ENCODE results near the gene IFITM2.
A peak's percentile ranks its signal among the peaks of the same experiment; 100 is the strongest.
"Not testable (repeated sequence)": the region's sequence is repeated elsewhere in the genome, so short reads cannot be mapped to it uniquely, and the experiment has no call there.

The IFITM2 gene

GRCh38 chr11:304915-305843 is 2.4 kb upstream of the IFITM2 start:
- no peaks in the 10 kb centered on the region for H3K36me3 Mint-ChIP-seq
- no peaks in the 10 kb centered on the region for H3K27me3 Mint-ChIP-seq
- DNase-seq (ENCODE audit: low spot score in 2 of 2) (no peak), ATAC-seq (ENCODE audit: low read depth) (peak; percentile 34)
- no peak overlapping the region for H3K27ac Mint-ChIP-seq
- no peak overlapping the region for H3K4me3 Mint-ChIP-seq
- H3K9me3 Mint-ChIP-seq: no peaks in the 10 kb centered on the region
- H3K4me1 Mint-ChIP-seq: peaks cover 27% of the 10 kb centered on the region

DNA sequence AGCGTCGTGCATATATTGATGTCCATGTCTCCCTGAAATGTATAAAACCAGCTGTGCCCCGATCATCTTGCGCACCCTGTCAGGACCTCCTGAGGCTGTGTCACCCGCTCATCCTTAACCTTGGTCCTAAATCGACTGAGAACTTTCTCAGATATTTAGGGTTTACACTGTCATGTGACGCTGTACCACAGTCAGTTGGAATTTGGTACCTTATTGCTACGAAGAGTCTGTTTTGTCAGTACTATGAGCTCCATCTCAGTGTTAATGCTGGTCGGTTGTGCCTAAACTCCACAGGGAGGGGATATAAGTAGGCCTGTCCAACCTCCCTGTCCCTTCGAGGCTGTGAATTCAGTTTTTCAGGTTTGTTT is 1.8 kb upstream of the IFITM2 start:
- Mint-ChIP-seq H3K9me3 (no peaks in the 10 kb centered on the region), H3K4me1 (peaks cover 24% of the 10 kb centered on the region), H3K36me3 (no peaks in the 10 kb centered on the region), H3K4me3 (no peak overlapping the region), H3K27ac (no peak overlapping the region), H3K27me3 (no peaks in the 10 kb centered on the region)
- no peak for DNase-seq (ENCODE audit: low spot score in 2 of 2)
- ATAC-seq (ENCODE audit: low read depth): no peak

- DNase-seq (ENCODE audit: low spot score in 2 of 2) (no peak), ATAC-seq (ENCODE audit: low read depth) (no peak)
- Mint-ChIP-seq H3K4me1 (peaks cover 24% of the 10 kb centered on the region), H3K4me3 (peak overlapping the region; percentile 49), H3K36me3 (no peaks in the 10 kb centered on the region), H3K27ac (no peak overlapping the region), H3K27me3 (no peaks in the 10 kb centered on the region), H3K9me3 (no peaks in the 10 kb centered on the region)
Measured at GRCh38 chr11:306645-307371, 808 bp upstream of the IFITM2 start.

DNA sequence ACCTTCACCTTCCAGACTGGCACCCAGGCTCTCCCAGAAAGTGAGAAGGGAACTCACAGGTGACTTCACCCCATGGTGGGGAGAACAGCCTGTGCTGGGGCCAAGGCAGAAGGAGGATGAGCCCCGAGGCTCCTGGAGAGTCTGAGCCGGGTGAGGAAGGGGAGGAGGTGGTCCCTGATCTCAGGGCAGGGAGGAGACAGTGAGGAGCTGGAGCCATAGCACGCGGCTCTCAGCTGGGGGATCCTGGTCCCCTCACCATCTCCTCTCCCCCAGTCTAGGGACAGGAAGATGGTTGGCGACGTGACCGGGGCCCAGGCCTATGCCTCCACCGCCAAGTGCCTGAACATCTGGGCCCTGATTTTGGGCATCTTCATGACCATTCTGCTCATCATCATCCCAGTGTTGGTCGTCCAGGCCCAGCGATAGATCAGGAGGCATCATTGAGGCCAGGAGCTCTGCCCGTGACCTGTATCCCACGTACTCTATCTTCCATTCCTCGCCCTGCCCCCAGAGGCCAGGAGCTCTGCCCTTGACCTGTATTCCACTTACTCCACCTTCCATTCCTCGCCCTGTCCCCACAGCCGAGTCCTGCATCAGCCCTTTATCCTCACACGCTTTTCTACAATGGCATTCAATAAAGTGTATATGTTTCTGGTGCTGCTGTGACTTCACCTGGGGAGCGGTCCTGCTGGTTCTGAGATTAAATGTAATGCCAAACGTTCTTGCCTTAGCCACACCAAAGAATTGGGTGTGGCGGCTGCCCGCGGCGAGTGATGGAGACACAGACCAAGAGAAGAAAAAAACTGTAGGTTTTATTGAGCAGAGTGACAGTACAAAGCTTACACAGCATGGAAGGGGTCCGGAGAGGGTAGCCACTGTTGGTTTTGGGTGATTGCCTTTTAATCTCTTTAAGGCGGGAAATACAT is 1.4 kb downstream of the IFITM2 start:
- Mint-ChIP-seq H3K27ac (peak overlapping the region; percentile 91), H3K4me3 (peak overlapping the region; percentile 93), H3K4me1 (peaks cover 24% of the 10 kb centered on the region)
- not testable (repeated sequence) for H3K9me3 Mint-ChIP-seq; DNase-seq (ENCODE audit: low spot score in 2 of 2); H3K36me3 Mint-ChIP-seq; H3K27me3 Mint-ChIP-seq
- peak; percentile 2 for ATAC-seq (ENCODE audit: low read depth)

GRCh38 chr11:309979-310572 is 2.5 kb downstream of the IFITM2 start:
- not testable (repeated sequence) for H3K9me3 Mint-ChIP-seq; H3K27me3 Mint-ChIP-seq; ATAC-seq (ENCODE audit: low read depth); H3K36me3 Mint-ChIP-seq; DNase-seq (ENCODE audit: low spot score in 2 of 2)
- H3K27ac Mint-ChIP-seq: peak overlapping the region; percentile 91
- H3K4me3 Mint-ChIP-seq: peak overlapping the region; percentile 93
- H3K4me1 Mint-ChIP-seq: peaks cover 30% of the 10 kb centered on the region

GRCh38 chr11:311013-311748 is 3.6 kb downstream of the IFITM2 start:
- H3K36me3 Mint-ChIP-seq; H3K27me3 Mint-ChIP-seq; DNase-seq (ENCODE audit: low spot score in 2 of 2); H3K27ac Mint-ChIP-seq; H3K9me3 Mint-ChIP-seq: not testable (repeated sequence)
- Mint-ChIP-seq H3K4me3 (peak overlapping the region; percentile 68), H3K4me1 (peaks cover 30% of the 10 kb centered on the region)
- peak; percentile 48 for ATAC-seq (ENCODE audit: low read depth)

DNA sequence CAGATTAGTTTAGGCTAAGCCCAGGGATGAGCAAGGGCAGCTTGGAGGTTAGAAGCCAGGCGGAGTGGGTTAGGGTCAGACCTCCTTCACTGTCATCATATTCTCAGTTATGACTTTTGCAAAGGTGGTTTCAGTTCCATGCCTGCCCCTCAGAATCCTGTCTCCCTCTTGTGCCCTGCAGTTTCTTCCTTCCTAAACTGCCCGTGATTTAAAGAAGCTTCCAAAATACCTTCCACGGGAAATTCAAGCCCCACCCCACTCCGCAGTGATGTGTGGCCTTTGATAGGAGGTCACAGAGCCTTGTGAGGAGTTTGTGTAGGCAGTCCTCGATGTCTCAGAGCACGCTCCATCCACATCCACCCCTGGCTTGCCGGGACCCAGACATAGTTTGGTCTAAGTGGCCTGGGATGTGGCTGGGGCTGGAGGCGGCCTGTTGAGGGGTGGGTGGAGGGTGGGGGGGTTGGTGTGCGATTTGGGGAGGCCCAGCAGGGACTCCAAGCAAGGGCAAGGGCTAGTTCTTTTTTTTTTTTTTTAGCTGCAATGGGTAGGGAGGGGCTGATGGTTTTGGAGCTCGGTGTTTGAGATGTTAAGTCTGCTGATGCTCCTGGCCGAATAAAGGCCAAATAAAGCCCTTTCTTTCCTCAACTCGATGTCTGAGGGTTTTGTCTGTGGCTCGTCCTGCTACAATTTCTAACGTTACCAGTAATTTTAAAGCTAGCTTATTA is 4.6 kb downstream of the IFITM2 start:
- no peaks in the 10 kb centered on the region for H3K36me3 Mint-ChIP-seq
- no peaks in the 10 kb centered on the region for H3K9me3 Mint-ChIP-seq
- ATAC-seq (ENCODE audit: low read depth): no peak
- H3K27me3 Mint-ChIP-seq: no peaks in the 10 kb centered on the region
- H3K27ac Mint-ChIP-seq: peak overlapping the region; percentile 38
- H3K4me1 Mint-ChIP-seq: peaks cover 31% of the 10 kb centered on the region
- no peak for DNase-seq (ENCODE audit: low spot score in 2 of 2)
- H3K4me3 Mint-ChIP-seq: peak overlapping the region; percentile 68

GRCh38 chr11:313304-313786 is 5.7 kb downstream of the IFITM2 start:
- no peak for DNase-seq (ENCODE audit: low spot score in 2 of 2)

GRCh38 chr11:313787-314553 is 6.4 kb downstream of the IFITM2 start, which contains the start of gene IFITM1:
Gene IFITM1, plus strand, starts transcription at chr11:314040. Its CDS starts 131 bp downstream, at chr11:314171.
- DNase-seq (ENCODE audit: low spot score in 2 of 2) (no peak), ATAC-seq (ENCODE audit: low read depth) (peak; percentile 68)
- H3K4me3 Mint-ChIP-seq: peak within 1 kb of the TSS; percentile 97
- no peaks in the 10 kb centered on the region for H3K36me3 Mint-ChIP-seq
- no peaks in the 10 kb centered on the region for H3K27me3 Mint-ChIP-seq
- H3K4me1 Mint-ChIP-seq: peaks cover 28% of the 10 kb centered on the region
- H3K27ac Mint-ChIP-seq: peak within 1 kb of the TSS; percentile 93
- H3K9me3 Mint-ChIP-seq: no peaks in the 10 kb centered on the region

More at GRCh38 chr11:313304-313786, 5.7 kb downstream of the IFITM2 start:
- Mint-ChIP-seq H3K27ac (peak overlapping the region; percentile 93), H3K9me3 (no peaks in the 10 kb centered on the region), H3K36me3 (no peaks in the 10 kb centered on the region), H3K4me3 (peak overlapping the region; percentile 97), H3K27me3 (no peaks in the 10 kb centered on the region), H3K4me1 (peaks cover 30% of the 10 kb centered on the region)
- no peak for ATAC-seq (ENCODE audit: low read depth)

DNA sequence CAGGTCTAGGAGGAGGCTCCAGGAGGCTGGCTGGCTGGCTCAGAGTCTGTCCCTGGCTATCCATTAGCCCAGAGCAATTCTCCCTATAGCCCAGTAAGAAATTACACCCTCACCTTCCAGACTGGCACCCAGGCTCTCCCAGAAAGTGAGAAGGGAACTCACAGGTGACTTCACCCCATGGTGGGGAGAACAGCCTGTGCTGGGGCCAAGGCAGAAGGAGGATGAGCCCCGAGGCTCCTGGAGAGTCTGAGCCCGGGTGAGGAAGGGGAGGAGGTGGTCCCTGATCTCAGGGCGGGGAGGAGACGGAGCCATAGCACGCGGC is 6.9 kb downstream of the IFITM2 start:
- not testable (repeated sequence) for H3K36me3 Mint-ChIP-seq; DNase-seq (ENCODE audit: low spot score in 2 of 2); H3K27me3 Mint-ChIP-seq; H3K9me3 Mint-ChIP-seq; ATAC-seq (ENCODE audit: low read depth)
- peak overlapping the region; percentile 97 for H3K4me3 Mint-ChIP-seq
- H3K27ac Mint-ChIP-seq: peak overlapping the region; percentile 93
- peaks cover 24% of the 10 kb centered on the region for H3K4me1 Mint-ChIP-seq

GRCh38 chr11:315051-315481 is 7.5 kb downstream of the IFITM2 start:
- H3K27ac Mint-ChIP-seq: no peak overlapping the region
- peak overlapping the region; percentile 97 for H3K4me3 Mint-ChIP-seq
- peaks cover 24% of the 10 kb centered on the region for H3K4me1 Mint-ChIP-seq
- no peaks in the 10 kb centered on the region for H3K36me3 Mint-ChIP-seq
- H3K9me3 Mint-ChIP-seq: no peaks in the 10 kb centered on the region
- DNase-seq (ENCODE audit: low spot score in 2 of 2) (no peak), ATAC-seq (ENCODE audit: low read depth) (no peak)
- H3K27me3 Mint-ChIP-seq: no peaks in the 10 kb centered on the region

- Mint-ChIP-seq H3K9me3 (no peaks in the 10 kb centered on the region), H3K27ac (no peak overlapping the region), H3K27me3 (no peaks in the 10 kb centered on the region), H3K4me3 (peak overlapping the region; percentile 97), H3K4me1 (peaks cover 28% of the 10 kb centered on the region), H3K36me3 (no peaks in the 10 kb centered on the region)
- DNase-seq (ENCODE audit: low spot score in 2 of 2) (no peak), ATAC-seq (ENCODE audit: low read depth) (no peak)
Measured at GRCh38 chr11:315516-315994, 7.9 kb downstream of the IFITM2 start.
